GM12878 (cell line): ENCODE results near the gene NIPAL3.

Experiments used
- ASH2L ChIP-seq: fragments of 300-600, 200-600 bp; sonication (generic); IDR thresholded peaks from 2 replicates; pipeline ENCODE4 v1.6.1; 2017; ENCODE audit warnings: low read depth, mild to moderate bottlenecking, borderline replicate concordance
- ATF2 ChIP-seq: IDR thresholded peaks from 2 replicates; pipeline ENCODE4 v1.6.1; 2012; ENCODE audit warnings: low read length, inconsistent platforms
- BCLAF1 ChIP-seq: fragments of 450-650 bp; IDR thresholded peaks from 2 replicates; pipeline ENCODE4 v1.6.1; 2017; ENCODE audit warnings: antibody characterized with exemption, mild to moderate bottlenecking, moderate library complexity
- CTCF ChIP-seq, 3 experiments: IDR thresholded peaks in 2 of 3; conservative IDR thresholded peaks in 1 of 3; 2 replicates each; pipeline ENCODE4 v1.5.1; 2011; ENCODE audit warnings: low read depth in 3 of 3, low read length in 3 of 3, mild to moderate bottlenecking in 3 of 3, control low read depth in 2 of 3, moderate library complexity in 2 of 3, inconsistent platforms in 1 of 3, mixed read lengths in 1 of 3; ENCODE audit not compliant: control insufficient read depth in 2 of 3, insufficient read depth in 1 of 3; ENCODE audit errors: extremely low read depth in 1 of 3
- EGR1 ChIP-seq, 2 experiments: IDR thresholded peaks; 1 replicate in 1 of 2; 2 replicates in 1 of 2; pipeline ENCODE4 v1.6.1; 2011 to 2012; ENCODE audit warnings: low read depth in 2 of 2, low read length in 2 of 2, borderline replicate concordance in 1 of 2, mild to moderate bottlenecking in 1 of 2, moderate library complexity in 1 of 2
- EP300 ChIP-seq, 2 experiments: fragments of 150-350 bp in 1 of 2; IDR thresholded peaks; 2 replicates each; pipeline ENCODE4 v1.6.1; 2011 to 2012; ENCODE audit warnings: low read depth in 2 of 2, low read length in 2 of 2, borderline replicate concordance in 1 of 2, improper control_type of control experiment in 1 of 2, inconsistent platforms in 1 of 2; ENCODE audit not compliant: control insufficient read depth in 1 of 2
- ESRRA ChIP-seq: IDR thresholded peaks from 2 replicates; pipeline ENCODE4 v1.6.1; 2012; ENCODE audit warnings: mild to moderate bottlenecking, low read length, improper control_type of control experiment
- LARP7 ChIP-seq: fragments of 450-650 bp; IDR thresholded peaks from 2 replicates; pipeline ENCODE4 v1.6.1; 2017; ENCODE audit warnings: mild to moderate bottlenecking
- POLR2A ChIP-seq: IDR thresholded peaks from 2 replicates; pipeline ENCODE4 v1.6.1; 2011; ENCODE audit warnings: low read depth, mild to moderate bottlenecking, low read length
- RAD21 ChIP-seq: IDR thresholded peaks from 2 replicates; pipeline ENCODE4 v1.6.1; 2011; ENCODE audit warnings: mild to moderate bottlenecking, low read depth, low read length, moderate library complexity; ENCODE audit not compliant: insufficient read depth
- RAD51 ChIP-seq: fragments of 450-650 bp; IDR thresholded peaks from 2 replicates; pipeline ENCODE4 v1.6.1; 2016; ENCODE audit warnings: moderate library complexity, mild to moderate bottlenecking, inconsistent platforms
- SIX5 ChIP-seq: IDR thresholded peaks from 2 replicates; pipeline ENCODE4 v1.6.1; 2011; ENCODE audit warnings: mild to moderate bottlenecking, low read depth, low read length, moderate library complexity; ENCODE audit not compliant: severe bottlenecking
- SP1 ChIP-seq: IDR thresholded peaks from one replicate; pipeline ENCODE4 v1.6.1; 2011; ENCODE audit warnings: low read depth, low read length
- YY1 ChIP-seq: IDR thresholded peaks from 2 replicates; pipeline ENCODE4 v1.6.1; 2011; ENCODE audit warnings: low read depth, mild to moderate bottlenecking, low read length

GRCh38 chr1:24443241-24443656 lies 27.6 kb downstream of the NIPAL3 start:
- TF ChIP-seq RAD51 (no peak), LARP7 (no peak), ESRRA (no peak), SIX5 (no peak), EGR1 (IDR thresholded peaks at IDR 0.05; ENCODE audit: borderline replicate concordance in 1 of 2, low read depth in 2 of 2, low read length in 2 of 2) (no peak), ASH2L (no peak), RAD21 (no peak), ATF2 (no peak), SP1 (no peak), BCLAF1 (no peak), EP300 (IDR thresholded peaks at IDR 0.05; ENCODE audit: borderline replicate concordance in 1 of 2, control insufficient read depth in 1 of 2, low read depth in 2 of 2, low read length in 2 of 2) (no peak), CTCF (IDR thresholded peaks at IDR 0.05 in 2 of 3, conservative IDR thresholded peaks at IDR 0.05 in 1 of 3; ENCODE audit: control insufficient read depth in 2 of 3, extremely low read depth in 1 of 3, insufficient read depth in 1 of 3, low read depth in 3 of 3, low read length in 3 of 3) (no peak), POLR2A (no peak), YY1 (no peak)
